HEK293 (cell line): ENCODE measurements around the gene C19orf53.

Experiments
- BCL11B ChIP-seq: fragments of 450-650 bp; formaldehyde crosslinking; IDR thresholded peaks from 2 replicates; pipeline ENCODE4 v1.5.1; 2016; ENCODE audit warnings: low read depth, missing biosample characterization, missing genetic modification characterization
- FEZF1 ChIP-seq: fragments of 450-650 bp; formaldehyde crosslinking; IDR thresholded peaks from 2 replicates; pipeline ENCODE4 v1.5.1; 2016; ENCODE audit warnings: missing biosample characterization, missing genetic modification characterization
- ZBTB20 ChIP-seq: fragments of 450-650 bp; formaldehyde crosslinking; IDR thresholded peaks from 2 replicates; pipeline ENCODE4 v1.5.1; 2016; ENCODE audit warnings: missing biosample characterization, missing genetic modification characterization
- ZBTB8A ChIP-seq: fragments of 450-650 bp; formaldehyde crosslinking; IDR thresholded peaks from 2 replicates; pipeline ENCODE4 v1.5.1; 2016; ENCODE audit warnings: missing biosample characterization, missing genetic modification characterization
- ZIC2 ChIP-seq: fragments of 450-650 bp; formaldehyde crosslinking; IDR thresholded peaks from 2 replicates; pipeline ENCODE4 v1.5.1; 2016; ENCODE audit warnings: missing biosample characterization, missing genetic modification characterization
- ZNF10 ChIP-seq: fragments of 450-650 bp; formaldehyde crosslinking; IDR thresholded peaks from 2 replicates; pipeline ENCODE4 v1.5.1; 2017; ENCODE audit warnings: missing biosample characterization, missing genetic modification characterization
- ZNF121 ChIP-seq: fragments of 450-650 bp; formaldehyde crosslinking; IDR thresholded peaks from 2 replicates; pipeline ENCODE4 v1.5.1; 2016; ENCODE audit warnings: missing biosample characterization, missing genetic modification characterization
- ZNF138 ChIP-seq: fragments of 450-650 bp; formaldehyde crosslinking; IDR thresholded peaks from 2 replicates; pipeline ENCODE4 v1.5.1; 2016; ENCODE audit warnings: missing biosample characterization, missing genetic modification characterization, borderline replicate concordance
- ZNF175 ChIP-seq: fragments of 450-650 bp; formaldehyde crosslinking; IDR thresholded peaks from 2 replicates; pipeline ENCODE4 v1.5.1; 2016; ENCODE audit warnings: missing biosample characterization, missing genetic modification characterization
- ZNF184 ChIP-seq: fragments of 450-650 bp; IDR thresholded peaks from 2 replicates; pipeline ENCODE4 v1.5.1; 2018; ENCODE audit warnings: missing biosample characterization, mild to moderate bottlenecking, missing genetic modification characterization
- ZNF214 ChIP-seq: fragments of 450-650 bp; formaldehyde crosslinking; IDR thresholded peaks from 2 replicates; pipeline ENCODE4 v1.5.1; 2017; ENCODE audit warnings: missing biosample characterization, mild to moderate bottlenecking, missing genetic modification characterization, borderline replicate concordance
- ZNF239 ChIP-seq: fragments of 450-650 bp; formaldehyde crosslinking; IDR thresholded peaks from 2 replicates; pipeline ENCODE4 v1.5.1; 2016; ENCODE audit warnings: missing biosample characterization, missing genetic modification characterization
- ZNF274 ChIP-seq, 2 experiments: fragments of 200-500 bp in 1 of 2; fragments of 450-650 bp in 1 of 2; sonication (Bioruptor generic) in 1 of 2; formaldehyde crosslinking in 1 of 2; IDR thresholded peaks; 2 replicates each; pipeline versions ENCODE4 v1.5.1 to v1.6.1; 2014 to 2016; ENCODE audit warnings: borderline replicate concordance in 1 of 2, inconsistent platforms in 1 of 2, low read length in 1 of 2, missing biosample characterization in 1 of 2, missing genetic modification characterization in 1 of 2
- ZNF335 ChIP-seq: fragments of 450-650 bp; formaldehyde crosslinking; conservative IDR thresholded peaks from 2 replicates; pipeline ENCODE4 v1.5.1; 2016; ENCODE audit warnings: missing biosample characterization, missing genetic modification characterization
- ZNF391 ChIP-seq: fragments of 450-650 bp; formaldehyde crosslinking; IDR thresholded peaks from 2 replicates; pipeline ENCODE4 v1.5.1; 2016; ENCODE audit warnings: low read depth, missing biosample characterization, missing genetic modification characterization, borderline replicate concordance
- ZNF433 ChIP-seq: fragments of 450-650 bp; formaldehyde crosslinking; IDR thresholded peaks from 2 replicates; pipeline ENCODE4 v1.5.1; 2016; ENCODE audit warnings: missing biosample characterization, missing genetic modification characterization, low read depth
- ZNF473 ChIP-seq: fragments of 450-650 bp; formaldehyde crosslinking; IDR thresholded peaks from 2 replicates; pipeline ENCODE4 v1.5.1; 2017; ENCODE audit warnings: missing biosample characterization, missing genetic modification characterization
- ZNF514 ChIP-seq: fragments of 450-650 bp; formaldehyde crosslinking; IDR thresholded peaks from 2 replicates; pipeline ENCODE4 v1.5.1; 2016; ENCODE audit warnings: missing biosample characterization, missing genetic modification characterization
- ZNF560 ChIP-seq: fragments of 450-650 bp; formaldehyde crosslinking; IDR thresholded peaks from 2 replicates; pipeline ENCODE4 v1.5.1; 2017; ENCODE audit warnings: missing biosample characterization, missing genetic modification characterization, borderline replicate concordance
- ZNF561 ChIP-seq: fragments of 450-650 bp; IDR thresholded peaks from 2 replicates; pipeline ENCODE4 v1.5.1; 2018; ENCODE audit warnings: missing biosample characterization, missing genetic modification characterization, borderline replicate concordance
- ZNF571 ChIP-seq: fragments of 450-650 bp; formaldehyde crosslinking; IDR thresholded peaks from 2 replicates; pipeline ENCODE4 v1.5.0; 2017; ENCODE audit warnings: missing biosample characterization, missing genetic modification characterization
- ZNF600 ChIP-seq: fragments of 450-650 bp; formaldehyde crosslinking; IDR thresholded peaks from 2 replicates; pipeline ENCODE4 v1.5.1; 2016; ENCODE audit warnings: missing biosample characterization, missing genetic modification characterization
- ZNF664 ChIP-seq: fragments of 450-650 bp; formaldehyde crosslinking; IDR thresholded peaks from 2 replicates; pipeline ENCODE4 v1.5.1; 2016; ENCODE audit warnings: missing biosample characterization, missing genetic modification characterization
- ZNF670 ChIP-seq: fragments of 450-650 bp; formaldehyde crosslinking; IDR thresholded peaks from 2 replicates; pipeline ENCODE4 v1.5.1; 2016; ENCODE audit warnings: missing biosample characterization, missing genetic modification characterization, low read depth
- ZNF776 ChIP-seq: fragments of 450-650 bp; formaldehyde crosslinking; IDR thresholded peaks from 2 replicates; pipeline ENCODE4 v1.5.0; 2017; ENCODE audit warnings: missing biosample characterization, missing genetic modification characterization, borderline replicate concordance
- ZXDB ChIP-seq: fragments of 450-650 bp; formaldehyde crosslinking; IDR thresholded peaks from 2 replicates; pipeline ENCODE4 v1.5.1; 2016; ENCODE audit warnings: missing biosample characterization, missing genetic modification characterization
- TF ChIP-seq, protein P1 (sequence below): fragments of 450-650 bp; formaldehyde crosslinking; IDR thresholded peaks from 2 replicates; pipeline ENCODE4 v1.5.1; 2017; ENCODE audit warnings: missing biosample characterization, missing genetic modification characterization
- TF ChIP-seq, protein P2 (sequence below): fragments of 450-650 bp; formaldehyde crosslinking; IDR thresholded peaks from 2 replicates; pipeline ENCODE4 v1.5.1; 2016; ENCODE audit warnings: missing biosample characterization, missing genetic modification characterization
- TF ChIP-seq, protein P3 (sequence below): fragments of 450-650 bp; formaldehyde crosslinking; IDR thresholded peaks from 2 replicates; pipeline ENCODE4 v1.5.1; 2017; ENCODE audit warnings: missing biosample characterization, missing genetic modification characterization
- TF ChIP-seq, protein P4 (sequence below): fragments of 450-650 bp; formaldehyde crosslinking; IDR thresholded peaks from 2 replicates; pipeline ENCODE4 v1.5.1; 2016; ENCODE audit warnings: missing biosample characterization, missing genetic modification characterization

The C19orf53 gene

DNA sequence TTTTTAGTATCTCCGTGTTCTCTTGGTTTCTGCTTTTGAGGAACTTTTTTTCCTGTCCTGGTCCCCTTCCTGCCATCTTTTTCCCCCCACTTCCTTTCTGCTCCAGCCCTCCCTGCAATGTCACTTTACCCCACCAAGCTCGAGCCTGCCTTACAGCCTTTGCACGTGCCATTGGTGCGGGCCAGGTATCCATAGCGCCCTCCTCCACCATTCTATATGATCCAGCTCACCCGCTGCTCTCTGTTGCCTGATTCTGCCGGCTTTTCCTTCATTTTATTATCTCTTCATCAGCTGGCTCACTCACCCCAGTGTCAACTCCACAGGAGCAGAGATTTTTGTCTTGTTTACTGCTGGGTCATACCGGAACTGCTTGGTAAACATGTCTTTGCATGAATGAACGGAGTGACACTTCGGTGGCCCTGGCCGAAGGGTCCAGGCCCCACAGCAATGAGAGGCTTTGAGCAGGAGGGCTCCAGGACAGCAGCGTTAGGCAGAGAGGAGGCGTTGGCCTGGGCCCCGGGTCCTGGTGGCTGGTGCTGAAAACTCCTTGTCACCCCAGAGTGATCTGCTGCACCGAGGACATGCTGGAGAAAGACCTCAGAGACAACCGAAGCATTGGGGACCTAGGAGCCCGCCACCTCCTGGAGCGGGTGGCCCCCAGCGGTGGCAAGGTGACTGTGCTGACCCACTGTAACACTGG, 8.7 kb upstream of the C19orf53 start (continued):
- no peak for TF ChIP-seq ZNF175 (tag by site-specific recombination)
- TF ChIP-seq ZNF121, result no peak
- TF ChIP-seq ZBTB8A (tag by site-specific recombination), result 0 out of 2 replicates have a peak, but pooled peaks have one; percentile 5
- no peak for TF ChIP-seq ZNF10 (tag by site-specific recombination)
- no peak for TF ChIP-seq ZNF239 (tag by site-specific recombination)
- TF ChIP-seq, protein P1, sequence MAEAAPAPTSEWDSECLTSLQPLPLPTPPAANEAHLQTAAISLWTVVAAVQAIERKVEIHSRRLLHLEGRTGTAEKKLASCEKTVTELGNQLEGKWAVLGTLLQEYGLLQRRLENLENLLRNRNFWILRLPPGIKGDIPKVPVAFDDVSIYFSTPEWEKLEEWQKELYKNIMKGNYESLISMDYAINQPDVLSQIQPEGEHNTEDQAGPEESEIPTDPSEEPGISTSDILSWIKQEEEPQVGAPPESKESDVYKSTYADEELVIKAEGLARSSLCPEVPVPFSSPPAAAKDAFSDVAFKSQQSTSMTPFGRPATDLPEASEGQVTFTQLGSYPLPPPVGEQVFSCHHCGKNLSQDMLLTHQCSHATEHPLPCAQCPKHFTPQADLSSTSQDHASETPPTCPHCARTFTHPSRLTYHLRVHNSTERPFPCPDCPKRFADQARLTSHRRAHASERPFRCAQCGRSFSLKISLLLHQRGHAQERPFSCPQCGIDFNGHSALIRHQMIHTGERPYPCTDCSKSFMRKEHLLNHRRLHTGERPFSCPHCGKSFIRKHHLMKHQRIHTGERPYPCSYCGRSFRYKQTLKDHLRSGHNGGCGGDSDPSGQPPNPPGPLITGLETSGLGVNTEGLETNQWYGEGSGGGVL (tag by site-specific recombination), result peak; percentile 65
- no peak for TF ChIP-seq ZNF274 (IDR thresholded peaks at IDR 0.05; ENCODE audit: low read length)
- TF ChIP-seq ZNF274 (tag by site-specific recombination; IDR thresholded peaks at IDR 0.05; ENCODE audit: borderline replicate concordance), result no peak
- TF ChIP-seq ZNF138 (tag by site-specific recombination), result no peak
- no peak for TF ChIP-seq ZNF670 (tag by site-specific recombination)
- no peak for TF ChIP-seq ZNF571
- TF ChIP-seq, protein P2, sequence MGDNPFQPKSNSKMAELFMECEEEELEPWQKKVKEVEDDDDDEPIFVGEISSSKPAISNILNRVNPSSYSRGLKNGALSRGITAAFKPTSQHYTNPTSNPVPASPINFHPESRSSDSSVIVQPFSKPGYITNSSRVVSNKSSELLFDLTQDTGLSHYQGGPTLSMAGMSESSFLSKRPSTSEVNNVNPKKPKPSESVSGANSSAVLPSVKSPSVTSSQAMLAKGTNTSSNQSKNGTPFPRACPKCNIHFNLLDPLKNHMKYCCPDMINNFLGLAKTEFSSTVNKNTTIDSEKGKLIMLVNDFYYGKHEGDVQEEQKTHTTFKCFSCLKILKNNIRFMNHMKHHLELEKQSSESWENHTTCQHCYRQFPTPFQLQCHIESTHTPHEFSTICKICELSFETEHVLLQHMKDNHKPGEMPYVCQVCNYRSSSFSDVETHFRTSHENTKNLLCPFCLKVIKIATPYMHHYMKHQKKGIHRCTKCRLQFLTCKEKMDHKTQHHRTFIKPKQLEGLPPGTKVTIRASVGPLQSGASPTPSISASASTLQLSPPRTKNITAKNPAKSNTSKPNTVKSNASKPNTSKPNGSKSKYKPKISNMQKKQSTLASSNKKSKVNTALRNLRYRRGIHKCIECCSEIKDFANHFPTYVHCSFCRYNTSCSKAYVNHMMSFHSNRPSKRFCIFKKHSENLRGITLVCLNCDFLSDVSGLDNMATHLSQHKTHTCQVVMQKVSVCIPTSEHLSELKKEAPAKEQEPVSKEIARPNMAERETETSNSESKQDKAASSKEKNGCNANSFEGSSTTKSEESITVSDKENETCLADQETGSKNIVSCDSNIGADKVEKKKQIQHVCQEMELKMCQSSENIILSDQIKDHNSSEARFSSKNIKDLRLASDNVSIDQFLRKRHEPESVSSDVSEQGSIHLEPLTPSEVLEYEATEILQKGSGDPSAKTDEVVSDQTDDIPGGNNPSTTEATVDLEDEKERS, result no peak
- no peak for TF ChIP-seq ZNF433 (tag by site-specific recombination)
- TF ChIP-seq ZNF514 (tag by site-specific recombination), result no peak
- TF ChIP-seq ZNF600, result peak; percentile 54; the same call in 1 of the 2 replicates
- no peak for TF ChIP-seq ZNF473 (tag by site-specific recombination)
- no peak for TF ChIP-seq ZNF776 (tag by site-specific recombination)
- TF ChIP-seq ZNF664 (tag by site-specific recombination), result no peak
- TF ChIP-seq, protein P3, sequence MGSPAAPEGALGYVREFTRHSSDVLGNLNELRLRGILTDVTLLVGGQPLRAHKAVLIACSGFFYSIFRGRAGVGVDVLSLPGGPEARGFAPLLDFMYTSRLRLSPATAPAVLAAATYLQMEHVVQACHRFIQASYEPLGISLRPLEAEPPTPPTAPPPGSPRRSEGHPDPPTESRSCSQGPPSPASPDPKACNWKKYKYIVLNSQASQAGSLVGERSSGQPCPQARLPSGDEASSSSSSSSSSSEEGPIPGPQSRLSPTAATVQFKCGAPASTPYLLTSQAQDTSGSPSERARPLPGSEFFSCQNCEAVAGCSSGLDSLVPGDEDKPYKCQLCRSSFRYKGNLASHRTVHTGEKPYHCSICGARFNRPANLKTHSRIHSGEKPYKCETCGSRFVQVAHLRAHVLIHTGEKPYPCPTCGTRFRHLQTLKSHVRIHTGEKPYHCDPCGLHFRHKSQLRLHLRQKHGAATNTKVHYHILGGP (tag by site-specific recombination), result peak; percentile 66; the same call in 1 of the 2 replicates
- TF ChIP-seq ZBTB20 (tag by site-specific recombination), result peak; percentile 54
- TF ChIP-seq ZNF184 (tag by site-specific recombination), result no peak
- TF ChIP-seq ZNF214 (tag by site-specific recombination), result no peak
- TF ChIP-seq ZIC2 (tag by site-specific recombination), result peak; percentile 43; the same call in 1 of the 2 replicates
- TF ChIP-seq ZXDB (tag by site-specific recombination), result 0 out of 2 replicates have a peak, but pooled peaks have one; percentile 29
- TF ChIP-seq, protein P4, sequence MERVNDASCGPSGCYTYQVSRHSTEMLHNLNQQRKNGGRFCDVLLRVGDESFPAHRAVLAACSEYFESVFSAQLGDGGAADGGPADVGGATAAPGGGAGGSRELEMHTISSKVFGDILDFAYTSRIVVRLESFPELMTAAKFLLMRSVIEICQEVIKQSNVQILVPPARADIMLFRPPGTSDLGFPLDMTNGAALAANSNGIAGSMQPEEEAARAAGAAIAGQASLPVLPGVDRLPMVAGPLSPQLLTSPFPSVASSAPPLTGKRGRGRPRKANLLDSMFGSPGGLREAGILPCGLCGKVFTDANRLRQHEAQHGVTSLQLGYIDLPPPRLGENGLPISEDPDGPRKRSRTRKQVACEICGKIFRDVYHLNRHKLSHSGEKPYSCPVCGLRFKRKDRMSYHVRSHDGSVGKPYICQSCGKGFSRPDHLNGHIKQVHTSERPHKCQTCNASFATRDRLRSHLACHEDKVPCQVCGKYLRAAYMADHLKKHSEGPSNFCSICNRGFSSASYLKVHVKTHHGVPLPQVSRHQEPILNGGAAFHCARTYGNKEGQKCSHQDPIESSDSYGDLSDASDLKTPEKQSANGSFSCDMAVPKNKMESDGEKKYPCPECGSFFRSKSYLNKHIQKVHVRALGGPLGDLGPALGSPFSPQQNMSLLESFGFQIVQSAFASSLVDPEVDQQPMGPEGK (tag by site-specific recombination), result peak; percentile 56; the same call in 1 of the 2 replicates
- TF ChIP-seq ZNF560 (tag by site-specific recombination), result no peak
- no peak for TF ChIP-seq ZNF561 (tag by site-specific recombination)
- no peak for TF ChIP-seq ZNF391
- no peak for TF ChIP-seq BCL11B
- TF ChIP-seq FEZF1 (tag by site-specific recombination), result no peak
- TF ChIP-seq ZNF335 (tag by site-specific recombination), result peak; percentile 67; the same call in 1 of the 2 replicates
